GM10266 (cell line): ENCODE data around the gene PCIF1.

Experiments used
- DNase-seq: peaks from one replicate; pipeline ENCODE4 v3.0.0; 2012; ENCODE audit errors: extremely low spot score
- TF ChIP-seq, protein P1 (sequence below): IDR thresholded peaks from 2 replicates; pipeline ENCODE4 v1.5.1; 2012; ENCODE audit warnings: mild to moderate bottlenecking, low read depth; ENCODE audit not compliant: control insufficient read depth, insufficient read depth; ENCODE audit errors: missing control alignments

Gene PCIF1

GRCh38 chr20:45970646-45971424 lies 36.4 kb downstream of the PCIF1 start:
- TF ChIP-seq, protein P1, sequence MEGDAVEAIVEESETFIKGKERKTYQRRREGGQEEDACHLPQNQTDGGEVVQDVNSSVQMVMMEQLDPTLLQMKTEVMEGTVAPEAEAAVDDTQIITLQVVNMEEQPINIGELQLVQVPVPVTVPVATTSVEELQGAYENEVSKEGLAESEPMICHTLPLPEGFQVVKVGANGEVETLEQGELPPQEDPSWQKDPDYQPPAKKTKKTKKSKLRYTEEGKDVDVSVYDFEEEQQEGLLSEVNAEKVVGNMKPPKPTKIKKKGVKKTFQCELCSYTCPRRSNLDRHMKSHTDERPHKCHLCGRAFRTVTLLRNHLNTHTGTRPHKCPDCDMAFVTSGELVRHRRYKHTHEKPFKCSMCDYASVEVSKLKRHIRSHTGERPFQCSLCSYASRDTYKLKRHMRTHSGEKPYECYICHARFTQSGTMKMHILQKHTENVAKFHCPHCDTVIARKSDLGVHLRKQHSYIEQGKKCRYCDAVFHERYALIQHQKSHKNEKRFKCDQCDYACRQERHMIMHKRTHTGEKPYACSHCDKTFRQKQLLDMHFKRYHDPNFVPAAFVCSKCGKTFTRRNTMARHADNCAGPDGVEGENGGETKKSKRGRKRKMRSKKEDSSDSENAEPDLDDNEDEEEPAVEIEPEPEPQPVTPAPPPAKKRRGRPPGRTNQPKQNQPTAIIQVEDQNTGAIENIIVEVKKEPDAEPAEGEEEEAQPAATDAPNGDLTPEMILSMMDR: no peak
- DNase-seq: peak; percentile 47

DNA sequence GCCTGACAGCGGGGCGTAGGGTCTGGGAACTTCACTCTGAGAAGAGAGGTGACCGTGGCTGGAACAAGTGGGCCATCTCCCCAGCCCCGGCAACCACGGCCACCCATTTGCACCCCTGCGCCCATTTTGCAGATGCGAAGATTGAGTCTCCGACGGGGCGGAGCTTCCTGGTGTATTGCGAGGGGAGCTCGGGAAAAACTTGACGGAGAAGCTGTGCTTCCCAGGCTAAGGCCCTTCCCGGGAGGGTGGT lies 36.9 kb downstream of the PCIF1 start:
- DNase-seq: no peak
- TF ChIP-seq, protein P1: no peak

DNA sequence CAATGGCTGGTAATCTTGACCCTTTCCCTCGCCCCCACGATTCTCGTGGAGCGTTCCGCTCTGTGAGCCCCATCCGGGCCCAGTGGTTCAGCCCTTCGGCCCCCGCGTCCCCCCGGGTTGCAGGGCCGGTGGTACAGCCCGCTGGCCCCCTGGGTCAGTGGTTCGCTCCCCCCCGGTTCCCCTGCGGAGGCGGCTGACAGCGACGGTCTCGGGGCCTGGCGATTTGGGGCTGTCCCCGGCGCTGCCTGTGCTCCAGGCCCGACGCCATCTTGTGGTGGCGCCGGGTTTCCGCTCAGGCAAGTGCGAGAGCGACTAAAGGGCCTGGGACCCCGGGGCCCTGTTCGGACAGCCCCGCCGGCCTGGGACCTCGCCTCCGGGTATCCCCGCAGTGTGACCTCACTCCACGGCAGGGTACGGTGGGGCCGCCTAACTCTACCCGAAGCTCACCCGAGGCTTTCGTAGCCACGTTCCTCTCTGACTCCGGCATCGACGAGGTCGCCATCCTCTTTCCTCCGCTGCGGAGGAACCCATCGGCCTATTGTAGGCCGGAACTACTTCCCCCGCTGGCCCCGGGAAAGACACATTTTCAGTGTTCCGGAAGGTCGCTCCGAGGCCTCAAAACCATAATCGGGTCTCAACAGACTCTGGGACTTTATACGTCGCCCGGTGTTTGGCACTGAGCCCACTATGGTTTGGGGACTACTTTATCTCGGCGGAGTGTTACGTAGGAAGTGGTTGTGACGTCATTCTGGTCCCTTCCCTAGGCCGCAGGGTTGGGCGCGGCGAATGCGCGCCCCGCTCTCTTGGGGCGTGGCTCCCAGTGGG lies 37.4 kb downstream of the PCIF1 start, which contains the start of gene ZNF335:
Gene ZNF335, minus strand, starts transcription at position 529 of the 825 bp plus-strand sequence. CDS start 793 bp downstream, outside the sequence.
- TF ChIP-seq, protein P1: peak; percentile 12
- DNase-seq: peak; percentile 99

DNA sequence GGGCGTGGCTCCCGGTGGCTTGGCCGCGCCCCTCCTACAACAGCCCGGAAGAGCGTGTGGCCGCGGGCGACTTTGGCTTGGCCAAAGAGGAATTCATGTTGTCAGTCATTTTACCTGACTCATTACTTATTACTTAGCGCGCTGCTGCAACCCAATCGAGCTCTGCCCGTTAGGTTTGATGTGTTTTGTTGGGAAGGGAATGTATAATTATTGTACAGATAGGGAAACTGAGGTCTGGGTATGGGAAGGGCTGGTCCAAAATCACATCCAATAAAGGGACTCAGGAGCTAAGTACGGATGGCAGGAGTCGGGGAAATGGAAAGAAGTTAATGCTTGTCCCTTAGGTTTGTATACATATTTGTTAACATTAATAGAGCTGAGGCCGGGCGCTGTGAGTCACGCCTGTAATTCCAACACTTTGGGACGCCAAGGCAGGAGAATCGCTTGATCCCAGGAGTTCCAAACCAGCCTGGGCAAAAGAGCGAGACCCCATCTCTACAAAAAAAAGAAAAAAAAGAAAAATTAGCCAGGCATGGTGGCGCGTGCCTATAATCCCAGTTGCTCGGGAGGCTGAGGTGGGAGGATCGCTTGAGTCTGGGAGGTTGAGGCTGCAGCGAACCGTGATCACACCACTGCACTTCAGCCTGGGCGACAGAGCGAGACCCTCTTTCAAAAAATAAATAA lies 38.2 kb downstream of the PCIF1 start:
- TF ChIP-seq, protein P1: no peak
- peak; percentile 97 for DNase-seq

- TF ChIP-seq, protein P1: no peak
- DNase-seq: no peak
Measured at GRCh38 chr20:45974896-45975565, 40.5 kb downstream of the PCIF1 start.

DNA sequence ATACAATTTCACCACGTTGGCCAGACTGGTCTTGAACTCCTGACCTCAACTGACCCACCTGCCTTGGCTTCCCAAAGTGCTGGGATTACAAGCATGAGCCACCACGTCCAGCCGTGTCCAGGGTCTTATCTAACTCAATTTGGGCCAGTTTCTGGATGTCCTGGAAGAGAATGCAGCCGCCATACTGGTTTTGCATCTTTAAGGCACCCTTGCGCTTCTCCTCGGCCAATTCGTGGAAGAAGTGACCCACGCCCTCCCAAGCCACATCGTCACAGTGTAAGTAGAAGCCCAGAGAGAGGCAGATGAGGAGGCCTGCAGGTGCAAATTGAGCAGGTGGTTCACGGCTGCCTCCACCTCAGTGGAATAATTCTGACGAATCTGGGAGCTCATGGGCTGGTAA lies 41.2 kb downstream of the PCIF1 start:
- DNase-seq: no peak
- TF ChIP-seq, protein P1: no peak
